GM12878 (cell line): ENCODE results near the gene ZNF860. TPM values are rescaled to one million over a fixed set of nuclear protein-coding genes. Genes with fewer than 3 reads are reported as not detected.

Experiments used
- ATAC-seq: fragments of 200-7000 bp; cut with Tn5 transposase; 3 replicates; pipeline ENCODE4 v1.9.1; 2020; ENCODE audit warnings: mild to moderate bottlenecking, moderate library complexity
- BruUV-seq: library from RNA; stranded (reverse); fragments of 400-500 nt; replicated peaks from 2 replicates; lab custom pipeline; 2021; lab: Mats Ljungman, UMichigan
- CTCF ChIA-PET: fragments of 300-600 bp; sonication (Branson Sonifier 250); formaldehyde crosslinking; extraction: SDS; loops from one replicate; lab custom pipeline; 2021; ENCODE audit warnings: inconsistent platforms; lab: Yijun Ruan, JAX
- POLR2A ChIA-PET: fragments of 350-600 bp; formaldehyde crosslinking; extraction: SDS; loops from one replicate; lab custom pipeline; 2021; ENCODE audit warnings: inconsistent platforms; lab: Charles Lee
- RAD21 ChIA-PET: fragments of 300-600 bp; sonication (Branson Sonifier 250); formaldehyde crosslinking; loops from one replicate; lab custom pipeline; 2023; ENCODE audit warnings: antibody characterized with exemption; ENCODE audit not compliant: unreplicated experiment; lab: Charles Lee
- SMC1A ChIA-PET: fragments of 300-600 bp; sonication (Branson Sonifier 250); formaldehyde crosslinking; loops from one replicate; lab custom pipeline; 2023; ENCODE audit not compliant: unreplicated experiment, uncharacterized antibody; lab: Charles Lee
- DNase-seq: peaks from one replicate; pipeline ENCODE4 v3.0.0-alpha.2; 2011; ENCODE audit warnings: low read depth, low spot score
- FAIRE-seq: peaks from 3 replicates; lab custom pipeline; 2011; peaks lifted over from hg19 to GRCh38; lab: Jason Lieb, UNC
- H2AFZ ChIP-seq: 2 replicates; pipeline ENCODE4 v1.6.0; 2011; ENCODE audit warnings: low read depth, low read length, control low read depth; ENCODE audit not compliant: control insufficient read depth
- H3K27ac ChIP-seq: 2 replicates; pipeline ENCODE4 v1.5.1; 2011; ENCODE audit warnings: control low read depth; ENCODE audit not compliant: control insufficient read depth, insufficient read depth
- H3K27me3 ChIP-seq, 2 experiments: replicated peaks in 1 of 2; 2 replicates each; pipeline versions ENCODE4 v1.6.0 to v1.6.1; 2011; ENCODE audit warnings: low read length in 1 of 2; ENCODE audit not compliant: control insufficient read depth in 2 of 2, insufficient read depth in 2 of 2
- H3K36me3 ChIP-seq, 2 experiments: 2 replicates each; pipeline ENCODE4 v1.5.1; 2011; ENCODE audit warnings: low read length in 1 of 2; ENCODE audit not compliant: control insufficient read depth in 2 of 2, insufficient read depth in 2 of 2
- H3K4me1 ChIP-seq: 2 replicates; pipeline ENCODE4 v1.6.1; 2011; ENCODE audit warnings: mild to moderate bottlenecking, low read length, moderate library complexity, mixed read lengths; ENCODE audit not compliant: control insufficient read depth, insufficient read depth
- H3K4me2 ChIP-seq: 2 replicates; pipeline ENCODE4 v1.6.0; 2011; ENCODE audit warnings: control low read depth; ENCODE audit not compliant: control insufficient read depth, insufficient read depth
- H3K4me3 ChIP-seq: fragments of 200-600 bp; sonication (generic); 2 replicates; pipeline ENCODE4 v1.5.1; 2016
- H3K79me2 ChIP-seq: 2 replicates; pipeline ENCODE4 v1.6.0; 2011; ENCODE audit warnings: low read length; ENCODE audit not compliant: control insufficient read depth, insufficient read depth
- H3K9ac ChIP-seq: 2 replicates; pipeline ENCODE4 v1.8.0; 2011; ENCODE audit warnings: low read length, control low read depth, mixed read lengths; ENCODE audit not compliant: control insufficient read depth, insufficient read depth
- H3K9me3 ChIP-seq: replicated peaks from 3 replicates; pipeline ENCODE4 v1.5.1; 2011; ENCODE audit warnings: mild to moderate bottlenecking, low read length; ENCODE audit not compliant: control insufficient read depth, insufficient read depth
- H4K20me1 ChIP-seq: 2 replicates; pipeline ENCODE4 v1.6.0; 2011; ENCODE audit not compliant: control insufficient read depth, insufficient read depth
- EZH2 ChIP-seq: IDR thresholded peaks from 2 replicates; pipeline ENCODE4 v1.6.1; 2012; ENCODE audit warnings: low read depth, mild to moderate bottlenecking, control low read depth, inconsistent platforms, low read length, borderline replicate concordance; ENCODE audit not compliant: control insufficient read depth
- ZBTB40 ChIP-seq: fragments of 450-650 bp; IDR thresholded peaks from 2 replicates; pipeline ENCODE4 v1.6.1; 2016; ENCODE audit warnings: mild to moderate bottlenecking, moderate library complexity, borderline replicate concordance
- WGBS: methylation state at CpG from one replicate; pipeline ENCODE4 v1.1.6; 2016; ENCODE audit warnings: low lambda C conversion rate; ENCODE audit not compliant: insufficient replicate concordance, insufficient coverage; ENCODE audit errors: missing lambda C conversion rate; 5-methylcytosine and 5-hydroxymethylcytosine counted together
- in situ Hi-C: fragments of 300-500 bp; cut with MboI; formaldehyde crosslinking; loops from 9 replicates; pipeline ENCODE4 v1.14.3; 2018; ENCODE audit warnings: mixed read lengths
- intact Hi-C: fragments of 100-400 bp; cut with micrococcal nuclease; formaldehyde crosslinking; loops from one replicate; pipeline ENCODE4 v1.14.2; 2022; ENCODE audit not compliant: unreplicated experiment
- polyA plus RNA-seq, 11 experiments: library from polyadenylated mRNA; depleted of rRNA in 4 of 11; unstranded in 6 of 11; stranded (reverse) in 5 of 11; fragments of >200 nt; fragmentation: Nextera tagmentation in 4 of 11; fragmentation: Illumina TruSeq in 1 of 11; extraction: Ambion mirVana in 4 of 11; extraction: Trizol in 1 of 11; gene quantifications; 1 replicate in 1 of 11; 2 replicates in 10 of 11; pipeline versions ENCODE4 v1.2.1 to v1.2.3, GENCODE V29; 2011 to 2016; ENCODE audit warnings: inconsistent platforms in 2 of 11, missing spikeins in 2 of 11, low read depth in 1 of 11
- total RNA-seq, 4 experiments: library from RNA; depleted of rRNA in 3 of 4; stranded (reverse); fragments of >200 nt in 3 of 4; fragmentation: Illumina TruSeq in 1 of 4; extraction: Trizol in 1 of 4; gene quantifications; 2 replicates each; pipeline versions ENCODE4 v1.2.1 to v1.2.3, GENCODE V29; 2013 to 2021

The ZNF860 gene
- total and polyA plus RNA-seq, 10 of the 15 experiments (the other 5 are each of a cell fraction or from before 2014, with no cell fraction given) = not detected

- TF ChIP-seq ZBTB40 (peak; percentile 63), EZH2 (no peak)
- BruUV-seq = no TSS peak
- Histone ChIP-seq H3K27me3 (no peaks in the 10 kb centered on the region), H3K4me2 (no peak overlapping the region), H3K9me3 (no peaks in the 10 kb centered on the region; the same call in 2 of the 3 replicates), H3K79me2 (no peaks in the 10 kb centered on the region), H3K27ac (no peak overlapping the region), H3K36me3 (no peaks in the 10 kb centered on the region), H4K20me1 (no peaks in the 10 kb centered on the region), H3K4me3 (no peak overlapping the region), H2AFZ (no peak overlapping the region), H3K9ac (no peak overlapping the region), H3K4me1 (no peaks in the 10 kb centered on the region; the same call in 1 of the 2 replicates)
- whole genome bisulfite sequencing = 88% methylated on average over 3 of the region's 3 CpGs
- RAD21 ChIA-PET = interaction anchor here (0.6 kb wide), 1 partner anchor 555 kb away, joined by 3 read pairs; no protein-coding TSS in a partner anchor
- intact Hi-C loops (no loop called here), in situ Hi-C loops (no loop called here)
- POLR2A ChIA-PET = interaction anchor here (1.2 kb wide), 1 partner anchor 11 kb away, joined by 6 read pairs; no protein-coding TSS in a partner anchor
- CTCF ChIA-PET = interaction anchor here (0.6 kb wide), 1 partner anchor 1249 kb away, joined by 3 read pairs; no protein-coding TSS in a partner anchor
- DNase-seq (no peak), FAIRE-seq (no peak), ATAC-seq (no peak)
- SMC1A ChIA-PET = no interaction called here
Measured at GRCh38 chr3:31971607-31972006, 9.9 kb upstream of the ZNF860 start.
